H1 (cell line): Measurements from ENCODE around the gene TNP1. TPM values are rescaled to one million over a fixed set of nuclear protein-coding genes. Genes with fewer than 3 reads are reported as not detected.

Source experiments
- CTCF ChIA-PET: fragments of 300-600 bp; sonication (Branson Sonifier 250); formaldehyde crosslinking; loops from one replicate; lab custom pipeline; 2021; ENCODE audit not compliant: partially characterized antibody; lab: Charles Lee
- POLR2A ChIA-PET: fragments of 300-600 bp; sonication (Branson Sonifier 250); formaldehyde crosslinking; loops from one replicate; lab custom pipeline; 2021; ENCODE audit warnings: inconsistent platforms; ENCODE audit not compliant: partially characterized antibody; lab: Charles Lee
- DNase-seq, 2 experiments: peaks; one replicate each; pipeline versions ENCODE4 v3.0.0 to v3.0.0-alpha.2; 2010 to 2022; ENCODE audit warnings: low spot score in 2 of 2, low read depth in 1 of 2, mixed read lengths in 1 of 2
- FAIRE-seq: peaks from 2 replicates; lab custom pipeline; 2011; peaks lifted over from hg19 to GRCh38; lab: Jason Lieb, UNC
- H2AFZ ChIP-seq: 2 replicates; pipeline ENCODE4 v1.8.1; 2012; ENCODE audit warnings: low read length, inconsistent platforms
- H2AK5ac ChIP-seq: 2 replicates; pipeline ENCODE4 v1.6.1; 2013; ENCODE audit warnings: low read depth, low read length
- H2BK120ac ChIP-seq: replicated peaks from 2 replicates; pipeline ENCODE3; 2013; ENCODE audit warnings: low read depth, low read length, inconsistent platforms
- H2BK12ac ChIP-seq: 2 replicates; pipeline ENCODE4 v1.6.1; 2013; ENCODE audit warnings: low read depth, low read length
- H2BK15ac ChIP-seq: 2 replicates; pipeline ENCODE4 v1.6.1; 2013; ENCODE audit warnings: low read length
- H2BK20ac ChIP-seq: 2 replicates; pipeline ENCODE4 v1.6.1; 2013; ENCODE audit warnings: low read length
- H2BK5ac ChIP-seq: 2 replicates; pipeline ENCODE4 v1.6.1; 2013; ENCODE audit warnings: low read depth, low read length
- H3K14ac ChIP-seq: 2 replicates; pipeline ENCODE4 v1.6.1; 2013; ENCODE audit warnings: inconsistent platforms; ENCODE audit not compliant: insufficient read length
- H3K18ac ChIP-seq: 2 replicates; pipeline ENCODE4 v1.6.1; 2013; ENCODE audit warnings: low read length; ENCODE audit errors: extremely low read depth
- H3K23ac ChIP-seq: 2 replicates; pipeline ENCODE4 v1.6.1; 2013; ENCODE audit warnings: inconsistent platforms; ENCODE audit not compliant: insufficient read length
- H3K23me2 ChIP-seq: 2 replicates; pipeline ENCODE4 v1.6.1; 2013; ENCODE audit warnings: low read depth, low read length
- H3K27ac ChIP-seq: 2 replicates; pipeline ENCODE4 v1.6.1; 2011; ENCODE audit warnings: low read depth, low read length, inconsistent platforms
- H3K27me3 ChIP-seq, 4 experiments: replicated peaks in 1 of 4; 1 replicate in 1 of 4; 2 replicates in 3 of 4; pipeline versions ENCODE4 v1.6.1 to v1.8.1; 2011 to 2013; ENCODE audit warnings: low read length in 3 of 4, mild to moderate bottlenecking in 3 of 4, inconsistent platforms in 2 of 4, mixed read lengths in 2 of 4, moderate library complexity in 1 of 4; ENCODE audit not compliant: control insufficient read depth in 3 of 4, insufficient read depth in 3 of 4; ENCODE audit errors: extremely low read depth in 1 of 4
- H3K36me3 ChIP-seq, 4 experiments: 2 replicates each; pipeline versions ENCODE4 v1.6.1 to v1.8.1; 2011 to 2013; ENCODE audit warnings: mild to moderate bottlenecking in 4 of 4, low read length in 3 of 4, moderate library complexity in 2 of 4, control low read depth in 1 of 4, inconsistent platforms in 1 of 4; ENCODE audit not compliant: insufficient read depth in 4 of 4, control insufficient read depth in 2 of 4
- H3K4ac ChIP-seq: replicated peaks from 2 replicates; pipeline ENCODE3; 2013; ENCODE audit warnings: low read length, low read depth, mixed read lengths, inconsistent platforms; ENCODE audit not compliant: insufficient read length
- H3K4me1 ChIP-seq, 4 experiments: replicated peaks in 1 of 4; 1 replicate in 1 of 4; 2 replicates in 3 of 4; pipeline versions ENCODE4 v1.6.1 to v1.8.1; 2011 to 2013; ENCODE audit warnings: low read length in 3 of 4, inconsistent platforms in 2 of 4, mixed read lengths in 1 of 4; ENCODE audit not compliant: insufficient read depth in 4 of 4, control insufficient read depth in 3 of 4
- H3K4me2 ChIP-seq, 2 experiments: 2 replicates each; pipeline versions ENCODE4 v1.6.1 to v1.8.1; 2011 to 2013; ENCODE audit warnings: low read depth in 2 of 2, low read length in 2 of 2, control low read depth in 1 of 2, inconsistent platforms in 1 of 2, mild to moderate bottlenecking in 1 of 2; ENCODE audit not compliant: insufficient read depth in 1 of 2
- H3K4me3 ChIP-seq, 4 experiments: fragments of 200-600, 300-600 bp in 1 of 4; sonication (generic), shearing (Covaris generic), sonication (Bioruptor Twin) in 1 of 4; 2 replicates each; pipeline versions ENCODE4 v1.5.1 to v1.8.1; 2011 to 2016; ENCODE audit warnings: low read length in 4 of 4, low read depth in 3 of 4, control low read depth in 2 of 4, inconsistent platforms in 2 of 4, mild to moderate bottlenecking in 2 of 4, mixed read lengths in 1 of 4, moderate library complexity in 1 of 4; ENCODE audit not compliant: insufficient read depth in 2 of 4; ENCODE audit errors: extremely low read depth in 1 of 4
- H3K56ac ChIP-seq: replicated peaks from 2 replicates; pipeline ENCODE3; 2013; ENCODE audit warnings: low read depth, mild to moderate bottlenecking, mixed read lengths, low read length, inconsistent platforms; ENCODE audit not compliant: insufficient read length
- H3K79me1 ChIP-seq: 2 replicates; pipeline ENCODE4 v1.6.1; 2013; ENCODE audit warnings: low read depth, low read length, control low read depth
- H3K79me2 ChIP-seq, 2 experiments: 2 replicates each; pipeline versions ENCODE4 v1.6.1 to v1.8.1; 2012 to 2013; ENCODE audit warnings: low read length in 2 of 2, mild to moderate bottlenecking in 2 of 2, inconsistent platforms in 1 of 2; ENCODE audit not compliant: insufficient read depth in 2 of 2, control insufficient read depth in 1 of 2
- H3K9ac ChIP-seq, 4 experiments: replicated peaks in 1 of 4; 1 replicate in 1 of 4; 2 replicates in 3 of 4; pipeline versions ENCODE4 v1.6.1 to v1.8.1; 2011 to 2013; ENCODE audit warnings: low read depth in 3 of 4, low read length in 3 of 4, control low read depth in 2 of 4, mild to moderate bottlenecking in 2 of 4, moderate library complexity in 2 of 4, inconsistent platforms in 1 of 4; ENCODE audit errors: extremely low read depth in 1 of 4
- H3K9me3 ChIP-seq, 2 experiments: 2 replicates each; pipeline versions ENCODE4 v1.6.1 to v1.8.1; 2012 to 2013; ENCODE audit warnings: mild to moderate bottlenecking in 2 of 2, moderate library complexity in 2 of 2, control low read depth in 1 of 2, inconsistent platforms in 1 of 2, low read depth in 1 of 2, low read length in 1 of 2, mixed read lengths in 1 of 2; ENCODE audit not compliant: insufficient read depth in 2 of 2
- H4K20me1 ChIP-seq, 2 experiments: replicated peaks in 1 of 2; 2 replicates each; pipeline versions ENCODE3 to v1.8.1; 2011 to 2013; ENCODE audit warnings: inconsistent platforms in 2 of 2, low read length in 2 of 2, mild to moderate bottlenecking in 1 of 2; ENCODE audit not compliant: insufficient read depth in 2 of 2, control insufficient read depth in 1 of 2
- H4K5ac ChIP-seq: 2 replicates; pipeline ENCODE4 v1.6.1; 2013; ENCODE audit warnings: low read length, low read depth, mixed read lengths, inconsistent platforms; ENCODE audit not compliant: insufficient read length
- H4K8ac ChIP-seq: 2 replicates; pipeline ENCODE4 v1.8.0; 2013; ENCODE audit warnings: mild to moderate bottlenecking, moderate library complexity, low read length, inconsistent platforms; ENCODE audit not compliant: insufficient read depth; ENCODE audit errors: extremely low read depth
- H4K91ac ChIP-seq: replicated peaks from 2 replicates; pipeline ENCODE3; 2013; ENCODE audit warnings: low read length, mixed read lengths, inconsistent platforms; ENCODE audit not compliant: insufficient read length
- CBX5 ChIP-seq: fragments of 300-800, 300-1000 bp; sonication (generic); IDR thresholded peaks from 2 replicates; pipeline ENCODE4 v1.7.1; 2016; ENCODE audit warnings: antibody characterized with exemption, low read length, low read depth
- CHD2 ChIP-seq: IDR thresholded peaks from 2 replicates; pipeline ENCODE4 v1.6.1; 2012; ENCODE audit warnings: low read length, improper control_type of control experiment
- CTBP2 ChIP-seq: IDR thresholded peaks from 2 replicates; pipeline ENCODE4 v1.7.0; 2011; ENCODE audit warnings: borderline replicate concordance, mild to moderate bottlenecking, moderate library complexity, mixed read lengths, low read length; ENCODE audit not compliant: insufficient read depth, insufficient read length
- E2F6 ChIP-seq: IDR thresholded peaks from 2 replicates; pipeline ENCODE4 v1.6.1; 2012; ENCODE audit warnings: inconsistent platforms
- HDAC6 ChIP-seq: IDR thresholded peaks from one replicate; pipeline ENCODE4 v1.7.1; 2012; ENCODE audit warnings: low read depth, mild to moderate bottlenecking, inconsistent platforms, low read length, moderate library complexity
- JUN ChIP-seq: IDR thresholded peaks from 2 replicates; pipeline ENCODE4 v1.6.1; 2011; ENCODE audit warnings: low read depth, mild to moderate bottlenecking, improper control_type of control experiment, low read length
- KDM1A ChIP-seq: fragments of 200-600, 300-600 bp; sonication (generic); IDR thresholded peaks from 2 replicates; pipeline ENCODE4 v1.7.1; 2016; ENCODE audit warnings: mild to moderate bottlenecking, low read length, borderline replicate concordance
- KDM4A ChIP-seq: IDR thresholded peaks from one replicate; pipeline ENCODE4 v1.7.1; 2012; ENCODE audit warnings: low read depth, mild to moderate bottlenecking, moderate library complexity, low read length, inconsistent platforms; ENCODE audit not compliant: severe bottlenecking
- KDM5A ChIP-seq: fragments of 200-600 bp; IDR thresholded peaks from 2 replicates; pipeline ENCODE4 v1.7.1; 2012; ENCODE audit warnings: mild to moderate bottlenecking, low read length, inconsistent platforms, mixed read lengths
- POU5F1 ChIP-seq: IDR thresholded peaks from 2 replicates; pipeline ENCODE4 v1.6.1; 2011; ENCODE audit warnings: low read depth, mild to moderate bottlenecking, low read length, moderate library complexity
- SIRT6 ChIP-seq: IDR thresholded peaks from one replicate; pipeline ENCODE4 v1.7.1; 2012; ENCODE audit warnings: low read length, inconsistent platforms
- YY1 ChIP-seq: IDR thresholded peaks from 2 replicates; pipeline ENCODE4 v1.6.1; 2011; ENCODE audit warnings: low read depth, mild to moderate bottlenecking, low read length
- WGBS, 2 experiments: shearing (Covaris generic) in 1 of 2; methylation state at CpG; one replicate each; pipeline versions ENCODE4 v1.1.6 to v1.1.7; 2013 to 2015; ENCODE audit warnings: low lambda C conversion rate in 2 of 2, mixed read lengths in 2 of 2, inconsistent platforms in 1 of 2, low coverage in 1 of 2, missing lambda C conversion rate in 1 of 2; ENCODE audit not compliant: insufficient replicate concordance in 2 of 2, insufficient coverage in 1 of 2, insufficient read length in 1 of 2; ENCODE audit errors: extremely low coverage in 1 of 2, missing lambda C conversion rate in 1 of 2; 5-methylcytosine and 5-hydroxymethylcytosine counted together
- polyA plus RNA-seq, 7 experiments: library from polyadenylated mRNA; depleted of rRNA in 3 of 7; stranded (reverse) in 5 of 7; unstranded in 2 of 7; fragments of >200 nt in 5 of 7; fragments of 200-250 nt in 2 of 7; gene quantifications; 1 replicate in 5 of 7; 2 replicates in 1 of 7; 4 replicates in 1 of 7; pipeline versions ENCODE4 v1.2.1 to v1.2.3, GENCODE V29; 2011 to 2013; ENCODE audit warnings: missing spikeins in 2 of 7, mixed read lengths in 2 of 7
- total RNA-seq: library from RNA; stranded (reverse); fragmentation: NEBNext Ultra II Directional; extraction: Animal tissue kit (Norgen Biotek cat#: 25700); gene quantifications from 2 replicates; pipeline ENCODE4 v1.2.1, GENCODE V29; 2021

Gene TNP1
- total and polyA plus RNA-seq, 2 of the 8 experiments (the other 6 are each of a cell fraction or from before 2014, with no cell fraction given), result not detected

- H3K14ac ChIP-seq, result no peak overlapping the region
- H3K4ac ChIP-seq, result no peak overlapping the region
- H3K4me2 ChIP-seq, result no peak overlapping the region
- H2BK15ac ChIP-seq, result no peak overlapping the region
- no peak overlapping the region for H2BK5ac ChIP-seq
- WGBS, 2 experiments, result 90% methylated on average over 7 of the region's 8 CpGs; no CpG with 5 or more reads in 1 of the 2 experiments
- H3K9ac ChIP-seq, result no peak overlapping the region
- no peak overlapping the region for H4K91ac ChIP-seq
- no peak overlapping the region for H2AK5ac ChIP-seq
- no peaks in the 10 kb centered on the region for H3K27me3 ChIP-seq
- no peaks in the 10 kb centered on the region for H3K79me2 ChIP-seq
- H3K4me3 ChIP-seq, result no peak overlapping the region
- no peak overlapping the region for H3K23ac ChIP-seq
- H4K5ac ChIP-seq, result no peak overlapping the region
- FAIRE-seq (no peak), DNase-seq (no peak)
- TF ChIP-seq KDM5A (no peak), KDM4A (no peak), JUN (no peak), CBX5 (no peak), YY1 (no peak), CTBP2 (no peak), CHD2 (no peak), POU5F1 (no peak), HDAC6 (no peak), SIRT6 (no peak), E2F6 (no peak), KDM1A (no peak)
- H2BK12ac ChIP-seq, result no peak overlapping the region
- H3K9me3 ChIP-seq, result peaks cover 0 to 6% of the 10 kb centered on the region in 2 experiments; a peak in 1 of 4 replicates
- no peaks in the 10 kb centered on the region for H3K36me3 ChIP-seq
- ChIA-PET CTCF (interaction anchor here (0.6 to 1.3 kb wide), 3 partner anchors 19 to 245 kb away, joined by 3 read pairs; no protein-coding TSS in a partner anchor), POLR2A (no interaction called here)
- H4K8ac ChIP-seq, result no peak overlapping the region
- H3K23me2 ChIP-seq, result no peaks in the 10 kb centered on the region
- no peak overlapping the region for H2AFZ ChIP-seq
- H3K79me1 ChIP-seq, result no peaks in the 10 kb centered on the region
- H3K56ac ChIP-seq, result no peak overlapping the region
- no peak overlapping the region for H3K18ac ChIP-seq
- no peak overlapping the region for H3K27ac ChIP-seq
- no peak overlapping the region for H2BK120ac ChIP-seq
- 0 out of 2 replicates have a peak overlapping the region, but pooled peaks have one; percentile 67 for H2BK20ac ChIP-seq
- peaks cover 0 to 5% (median 0%) of the 10 kb centered on the region in 4 experiments; a peak in 1 of 7 replicates for H3K4me1 ChIP-seq
- no peaks in the 10 kb centered on the region for H4K20me1 ChIP-seq
Observed at GRCh38 chr2:216887138-216887537, 27.3 kb upstream of the TNP1 start.
